ENCODE data around the gene ALG12.

Gene ALG12

GRCh38 chr22:49948116-49948957, 30.1 kb upstream of the ALG12 start:
- no peak overlapping the region for H3K4me3 ChIP-seq (ENCODE audit: low read depth, low read length)
- DNase-seq (ENCODE audit: low read depth), result no peak
- no peak for TF ChIP-seq CTCF (IDR thresholded peaks at IDR 0.05; ENCODE audit: low read depth, low read length)
- no peak for TF ChIP-seq POLR2A (IDR thresholded peaks at IDR 0.05; ENCODE audit: extremely low read depth, insufficient read length)
- no peak for TF ChIP-seq MAX (IDR thresholded peaks at IDR 0.05; ENCODE audit: low read depth, low read length)
- TF ChIP-seq MYC (IDR thresholded peaks at IDR 0.05; ENCODE audit: low read depth, low read length), result no peak

GRCh38 chr22:49947296-49947622, 29.0 kb upstream of the ALG12 start:
- DNase-seq (ENCODE audit: low read depth), result no peak
- no peak overlapping the region for H3K4me3 ChIP-seq (ENCODE audit: low read depth, low read length)
- TF ChIP-seq POLR2A (IDR thresholded peaks at IDR 0.05; ENCODE audit: extremely low read depth, insufficient read length), result no peak
- no peak for TF ChIP-seq MAX (IDR thresholded peaks at IDR 0.05; ENCODE audit: low read depth, low read length)
- TF ChIP-seq MYC (IDR thresholded peaks at IDR 0.05; ENCODE audit: low read depth, low read length), result no peak
- TF ChIP-seq CTCF (IDR thresholded peaks at IDR 0.05; ENCODE audit: low read depth, low read length), result no peak

GRCh38 chr22:49946612-49947295, 28.5 kb upstream of the ALG12 start:
- no peak for DNase-seq (ENCODE audit: low read depth)
- H3K4me3 ChIP-seq (ENCODE audit: low read depth, low read length), result no peak overlapping the region
- TF ChIP-seq POLR2A (IDR thresholded peaks at IDR 0.05; ENCODE audit: extremely low read depth, insufficient read length) (no peak), MYC (IDR thresholded peaks at IDR 0.05; ENCODE audit: low read depth, low read length) (no peak), CTCF (IDR thresholded peaks at IDR 0.05; ENCODE audit: low read depth, low read length) (no peak), MAX (IDR thresholded peaks at IDR 0.05; ENCODE audit: low read depth, low read length) (no peak)

- peak; percentile 89 for DNase-seq (ENCODE audit: low read depth)
Measured at GRCh38 chr22:49945042-49945794, 27.0 kb upstream of the ALG12 start.

GRCh38 chr22:49944399-49944891, 26.2 kb upstream of the ALG12 start:
- DNase-seq (ENCODE audit: low read depth), result peak; percentile 49
- H3K4me3 ChIP-seq (ENCODE audit: low read depth, low read length), result peak overlapping the region; percentile 61
- TF ChIP-seq MYC (IDR thresholded peaks at IDR 0.05; ENCODE audit: low read depth, low read length) (no peak), POLR2A (IDR thresholded peaks at IDR 0.05; ENCODE audit: extremely low read depth, insufficient read length) (no peak), MAX (IDR thresholded peaks at IDR 0.05; ENCODE audit: low read depth, low read length) (no peak), CTCF (IDR thresholded peaks at IDR 0.05; ENCODE audit: low read depth, low read length) (no peak)

More at GRCh38 chr22:49945042-49945794, 27.0 kb upstream of the ALG12 start:
- peak overlapping the region; percentile 21 for H3K4me3 ChIP-seq (ENCODE audit: low read depth, low read length)

All from NB4 (cell line).